ENCODE results near the gene STAT3.

STAT3 gene

GRCh38 chr17:42428141-42428944, 40.1 kb upstream of the STAT3 start:
- TF ChIP-seq ZNF565 (CRISPR knock-in tag; conservative IDR thresholded peaks at IDR 0.05; ENCODE audit: low read depth) (no peak), ZC3H10 (CRISPR knock-in tag; IDR thresholded peaks at IDR 0.05) (no peak), ZFP3 (CRISPR knock-in tag; IDR thresholded peaks at IDR 0.05) (peak; percentile 67; the same call in 1 of the 2 replicates), CSDC2 (CRISPR knock-in tag; IDR thresholded peaks at IDR 0.05) (0 out of 2 replicates have a peak, but pooled peaks have one; percentile 59), ISL1 (CRISPR knock-in tag; IDR thresholded peaks at IDR 0.05) (peak; percentile 79), ZNF8 (CRISPR knock-in tag; IDR thresholded peaks at IDR 0.05) (no peak)
- ATAC-seq = peak; percentile 95

DNA sequence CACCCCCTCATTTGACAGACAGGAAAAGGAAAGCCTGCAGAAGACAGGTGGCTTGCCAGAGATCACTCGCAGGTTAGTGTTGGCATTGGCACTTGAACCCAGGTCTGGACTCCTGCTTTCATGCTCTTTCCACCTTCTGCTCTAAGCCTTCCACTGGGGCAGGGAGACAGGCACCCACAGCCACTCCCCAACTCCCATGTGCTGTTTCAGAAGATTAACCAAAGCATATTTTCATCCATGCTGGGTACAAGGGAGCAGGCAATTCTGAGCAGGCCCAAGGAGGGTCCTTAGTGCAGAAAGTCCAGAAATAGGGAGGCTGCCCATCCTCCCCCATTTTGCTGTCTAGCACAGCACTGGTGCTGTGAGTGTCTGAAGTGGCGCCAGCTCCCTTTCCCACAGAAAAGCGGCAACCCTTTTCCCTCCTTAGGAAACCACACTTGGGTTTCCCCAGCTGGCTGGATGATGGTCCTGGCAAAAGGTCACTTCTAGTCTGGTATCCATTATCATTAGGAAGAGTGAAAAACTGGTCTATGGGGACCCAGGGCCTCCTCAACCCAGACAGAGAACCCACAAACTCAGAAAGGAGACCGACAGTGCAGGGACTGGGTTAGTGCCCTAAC, 36.9 kb upstream of the STAT3 start:
- TF ChIP-seq ZFP3 (CRISPR knock-in tag; IDR thresholded peaks at IDR 0.05) = no peak
- no peak for TF ChIP-seq CSDC2 (CRISPR knock-in tag; IDR thresholded peaks at IDR 0.05)
- no peak for TF ChIP-seq ARNTL (CRISPR knock-in tag; IDR thresholded peaks at IDR 0.05; ENCODE audit: borderline replicate concordance, low read depth)
- TF ChIP-seq ZNF8 (CRISPR knock-in tag; IDR thresholded peaks at IDR 0.05) = no peak
- no peak for TF ChIP-seq POU6F1 (CRISPR knock-in tag; IDR thresholded peaks at IDR 0.05; ENCODE audit: borderline replicate concordance, low read depth)
- no peak for TF ChIP-seq PPARA (CRISPR knock-in tag; IDR thresholded peaks at IDR 0.05; ENCODE audit: borderline replicate concordance)
- no peak for TF ChIP-seq ISL1 (CRISPR knock-in tag; IDR thresholded peaks at IDR 0.05)
- no peak for TF ChIP-seq TCF4 (CRISPR knock-in tag; IDR thresholded peaks at IDR 0.05; ENCODE audit: borderline replicate concordance)
- TF ChIP-seq ZNF70 (CRISPR knock-in tag; IDR thresholded peaks at IDR 0.05) = no peak
- no peak for TF ChIP-seq OSR1 (CRISPR knock-in tag; IDR thresholded peaks at IDR 0.05)
- no peak for TF ChIP-seq PATZ1 (CRISPR knock-in tag; IDR thresholded peaks at IDR 0.05; ENCODE audit: borderline replicate concordance)
- no peak for TF ChIP-seq ZC3H10 (CRISPR knock-in tag; IDR thresholded peaks at IDR 0.05)
- TF ChIP-seq TSHZ2 (CRISPR knock-in tag; IDR thresholded peaks at IDR 0.05) = no peak
- no peak for TF ChIP-seq GLIS3 (CRISPR knock-in tag; IDR thresholded peaks at IDR 0.05)
- no peak for TF ChIP-seq SNAI2 (CRISPR knock-in tag; IDR thresholded peaks at IDR 0.05)
- TF ChIP-seq ESRRG (CRISPR knock-in tag; IDR thresholded peaks at IDR 0.05) = no peak
- TF ChIP-seq BACH2 (CRISPR knock-in tag; IDR thresholded peaks at IDR 0.05; ENCODE audit: borderline replicate concordance) = no peak
- no peak for TF ChIP-seq CSRNP3 (CRISPR knock-in tag; IDR thresholded peaks at IDR 0.05)
- no peak for ATAC-seq

- ATAC-seq = no peak
- TF ChIP-seq GLIS3 (CRISPR knock-in tag; IDR thresholded peaks at IDR 0.05) (no peak), CSDC2 (CRISPR knock-in tag; IDR thresholded peaks at IDR 0.05) (no peak), RARB (CRISPR knock-in tag; IDR thresholded peaks at IDR 0.05) (no peak), SNAI2 (CRISPR knock-in tag; IDR thresholded peaks at IDR 0.05) (no peak), BACH2 (CRISPR knock-in tag; IDR thresholded peaks at IDR 0.05; ENCODE audit: borderline replicate concordance) (no peak), ZNF8 (CRISPR knock-in tag; IDR thresholded peaks at IDR 0.05) (no peak), POU6F1 (CRISPR knock-in tag; IDR thresholded peaks at IDR 0.05; ENCODE audit: borderline replicate concordance, low read depth) (no peak), ESRRG (CRISPR knock-in tag; IDR thresholded peaks at IDR 0.05) (no peak), ZNF70 (CRISPR knock-in tag; IDR thresholded peaks at IDR 0.05) (no peak), TOX (CRISPR knock-in tag; IDR thresholded peaks at IDR 0.05; ENCODE audit: borderline replicate concordance) (no peak), ZFP3 (CRISPR knock-in tag; IDR thresholded peaks at IDR 0.05) (no peak), TCF4 (CRISPR knock-in tag; IDR thresholded peaks at IDR 0.05; ENCODE audit: borderline replicate concordance) (no peak), ISL1 (CRISPR knock-in tag; IDR thresholded peaks at IDR 0.05) (no peak), PATZ1 (CRISPR knock-in tag; IDR thresholded peaks at IDR 0.05; ENCODE audit: borderline replicate concordance) (no peak), CSRNP3 (CRISPR knock-in tag; IDR thresholded peaks at IDR 0.05) (no peak)
Measured at GRCh38 chr17:42423766-42424165, 35.5 kb upstream of the STAT3 start.

Data from SK-N-SH treated with all-trans-retinoic acid at 6 μM for 48 hours (cell line).